Prostate gland (tissue), 2 donors: Measurements from ENCODE around the gene SSU72.

Experiments
- CTCF ChIP-seq, 4 experiments: fragments of 200-600 bp in 2 of 4; fragments of 450-650 bp in 2 of 4; sonication (generic) in 2 of 4; IDR thresholded peaks; 1 replicate in 3 of 4; 2 replicates in 1 of 4; pipeline ENCODE4 v1.5.1; 2016 to 2019; ENCODE audit warnings: antibody characterized with exemption in 4 of 4, mild to moderate bottlenecking in 2 of 4, moderate library complexity in 2 of 4
- POLR2A ChIP-seq: fragments of 450-650 bp; IDR thresholded peaks from one replicate; pipeline ENCODE4 v1.6.1; 2016; ENCODE audit warnings: antibody characterized with exemption, mild to moderate bottlenecking

GRCh38 chr1:1538989-1539309 lies 35.7 kb downstream of the SSU72 start:
- TF ChIP-seq CTCF (IDR thresholded peaks at IDR 0.05) (no peak), POLR2A (no peak)
